Activated CD4-positive, alpha-beta T cell treated with anti-CD3 and anti-CD28 coated beads for 36 hours (primary cell): Measurements from ENCODE around the gene KCTD3. TPM values are rescaled to one million over a fixed set of nuclear protein-coding genes. Genes with fewer than 3 reads are reported as not detected.

Source experiments
- ATAC-seq: fragments of 200-7000 bp; cut with Tn5 transposase; one replicate; pipeline ENCODE4 v1.10.0; 2021; ENCODE audit warnings: mild to moderate bottlenecking, moderate library complexity
- CTCF ChIA-PET: fragments of 350-600 bp; sonication (Branson Sonifier 250); formaldehyde crosslinking; loops from one replicate; lab custom pipeline; 2021; ENCODE audit warnings: antibody characterized with exemption; lab: Charles Lee
- POLR2A ChIA-PET: fragments of 350-600 bp; sonication (Branson Sonifier 250); formaldehyde crosslinking; loops from one replicate; lab custom pipeline; 2021; ENCODE audit warnings: antibody characterized with exemption, inconsistent platforms; lab: Charles Lee
- DNase-seq: peaks from one replicate; pipeline ENCODE4 v3.0.0-alpha.2; 2020
- H3K27ac Mint-ChIP-seq: one replicate; pipeline ENCODE4 v1.8.0; 2021; ENCODE audit warnings: mixed read lengths
- H3K27me3 Mint-ChIP-seq: one replicate; pipeline ENCODE4 v1.8.0; 2021; ENCODE audit warnings: mixed read lengths
- H3K36me3 Mint-ChIP-seq: one replicate; pipeline ENCODE4 v1.8.0; 2021; ENCODE audit warnings: low read depth, mixed read lengths
- H3K4me1 Mint-ChIP-seq: one replicate; pipeline ENCODE4 v1.8.0; 2021; ENCODE audit warnings: mixed read lengths
- H3K4me3 Mint-ChIP-seq: one replicate; pipeline ENCODE4 v1.8.0; 2021; ENCODE audit warnings: mild to moderate bottlenecking, moderate library complexity, mixed read lengths
- H3K9me3 Mint-ChIP-seq: one replicate; pipeline ENCODE4 v1.8.0; 2021; ENCODE audit warnings: low read depth, mixed read lengths
- intact Hi-C, 2 experiments: fragments of 100-400 bp; cut with DNase I in 1 of 2; cut with micrococcal nuclease in 1 of 2; formaldehyde crosslinking; loops; one replicate each; pipeline versions ENCODE4 v1.14.2 to v1.15.1; 2022 to 2024; cut with DNase I, micrococcal nuclease
- total RNA-seq, 2 experiments: library from RNA; stranded (reverse); gene quantifications; one replicate each; pipeline ENCODE4 v1.2.3, GENCODE V29; 2021

Gene KCTD3
- total RNA-seq, 2 experiments from 2014 or later: 4.0 to 4.2 TPM

GRCh38 chr1:215530401-215530984, 36.6 kb upstream of the KCTD3 start:
- DNase-seq: no peak
- ChIA-PET POLR2A (no interaction called here), CTCF (interaction anchor here (1.2 kb wide), 1 partner anchor 891 kb away, joined by 3 read pairs; no protein-coding TSS in a partner anchor)
- Mint-ChIP-seq H3K9me3 (no peaks in the 10 kb centered on the region), H3K4me3 (no peak overlapping the region), H3K36me3 (no peaks in the 10 kb centered on the region), H3K27me3 (peaks cover 26% of the 10 kb centered on the region), H3K4me1 (no peaks in the 10 kb centered on the region), H3K27ac (no peak overlapping the region)
- intact Hi-C loops: no loop called here
- no peak for ATAC-seq

- Mint-ChIP-seq H3K27ac (no peak overlapping the region), H3K4me3 (no peak overlapping the region), H3K4me1 (no peaks in the 10 kb centered on the region), H3K27me3 (peaks cover 9% of the 10 kb centered on the region), H3K36me3 (no peaks in the 10 kb centered on the region), H3K9me3 (no peaks in the 10 kb centered on the region)
- DNase-seq (no peak), ATAC-seq (no peak)
- intact Hi-C loops: no loop called here
- ChIA-PET CTCF (interaction anchor here (1.0 to 1.4 kb wide), 2 partner anchors 10 to 13 kb away, joined by 3 to 5 read pairs; no protein-coding TSS in a partner anchor), POLR2A (no interaction called here)
Observed at GRCh38 chr1:215539803-215540570, 27.1 kb upstream of the KCTD3 start.

GRCh38 chr1:215542301-215542700, 24.8 kb upstream of the KCTD3 start:
- Mint-ChIP-seq H3K4me1 (no peaks in the 10 kb centered on the region), H3K36me3 (no peaks in the 10 kb centered on the region), H3K9me3 (no peaks in the 10 kb centered on the region), H3K27ac (no peak overlapping the region), H3K4me3 (no peak overlapping the region), H3K27me3 (peaks cover 9% of the 10 kb centered on the region)
- POLR2A ChIA-PET: no interaction called here
- ATAC-seq (no peak), DNase-seq (no peak)
- CTCF ChIA-PET: interaction anchor here (0.9 kb wide), 1 partner anchor 15 kb away, joined by 4 read pairs; no protein-coding TSS in a partner anchor
- intact Hi-C loops: no loop called here

GRCh38 chr1:215543191-215543606, 23.9 kb upstream of the KCTD3 start:
- Mint-ChIP-seq H3K9me3 (no peaks in the 10 kb centered on the region), H3K27ac (no peak overlapping the region), H3K4me3 (no peak overlapping the region), H3K27me3 (peaks cover 9% of the 10 kb centered on the region), H3K36me3 (no peaks in the 10 kb centered on the region), H3K4me1 (no peaks in the 10 kb centered on the region)
- CTCF ChIA-PET: interaction anchor here (1.0 kb wide), 1 partner anchor 19 kb away, joined by 3 read pairs; no protein-coding TSS in a partner anchor
- intact Hi-C loops: no loop called here
- ATAC-seq (no peak), DNase-seq (no peak)
- POLR2A ChIA-PET: no interaction called here

GRCh38 chr1:215543806-215544205, 23.3 kb upstream of the KCTD3 start:
- no peak overlapping the region for H3K4me3 Mint-ChIP-seq
- H3K36me3 Mint-ChIP-seq: no peaks in the 10 kb centered on the region
- intact Hi-C loops: no loop called here
- H3K9me3 Mint-ChIP-seq: no peaks in the 10 kb centered on the region
- ChIA-PET CTCF (interaction anchor here (1.0 kb wide), 1 partner anchor 20 kb away, joined by 3 read pairs; no protein-coding TSS in a partner anchor), POLR2A (no interaction called here)
- H3K27me3 Mint-ChIP-seq: peaks cover 9% of the 10 kb centered on the region
- DNase-seq (no peak), ATAC-seq (no peak)
- no peaks in the 10 kb centered on the region for H3K4me1 Mint-ChIP-seq
- H3K27ac Mint-ChIP-seq: no peak overlapping the region

- Mint-ChIP-seq H3K27me3 (peaks cover 9% of the 10 kb centered on the region), H3K4me3 (no peak overlapping the region), H3K4me1 (no peaks in the 10 kb centered on the region), H3K9me3 (no peaks in the 10 kb centered on the region), H3K36me3 (no peaks in the 10 kb centered on the region), H3K27ac (no peak overlapping the region)
- intact Hi-C loops: no loop called here
- ChIA-PET CTCF (no interaction called here), POLR2A (no interaction called here)
- no peak for ATAC-seq
- DNase-seq: no peak
Observed at GRCh38 chr1:215544566-215544965, 22.5 kb upstream of the KCTD3 start.

GRCh38 chr1:215545096-215545495, 22.0 kb upstream of the KCTD3 start:
- ATAC-seq (no peak), DNase-seq (no peak)

GRCh38 chr1:215547011-215547410, 20.1 kb upstream of the KCTD3 start:
- no peak for ATAC-seq
- ChIA-PET POLR2A (no interaction called here), CTCF (no interaction called here)
- intact Hi-C loops: no loop called here
- no peak overlapping the region for H3K27ac Mint-ChIP-seq
- H3K4me1 Mint-ChIP-seq: no peaks in the 10 kb centered on the region
- H3K4me3 Mint-ChIP-seq: no peak overlapping the region
- no peaks in the 10 kb centered on the region for H3K36me3 Mint-ChIP-seq
- H3K27me3 Mint-ChIP-seq: peaks cover 4% of the 10 kb centered on the region
- no peak for DNase-seq
- no peaks in the 10 kb centered on the region for H3K9me3 Mint-ChIP-seq

More at GRCh38 chr1:215545096-215545495, 22.0 kb upstream of the KCTD3 start:
- Mint-ChIP-seq H3K4me3 (no peak overlapping the region), H3K9me3 (no peaks in the 10 kb centered on the region), H3K27me3 (peaks cover 9% of the 10 kb centered on the region), H3K4me1 (no peaks in the 10 kb centered on the region), H3K36me3 (no peaks in the 10 kb centered on the region), H3K27ac (no peak overlapping the region)
- POLR2A ChIA-PET: no interaction called here
- CTCF ChIA-PET: no interaction called here
- intact Hi-C loops: no loop called here

- no peak for ATAC-seq
- no peaks in the 10 kb centered on the region for H3K36me3 Mint-ChIP-seq
- H3K27ac Mint-ChIP-seq: no peak overlapping the region
- no peak for DNase-seq
- H3K4me1 Mint-ChIP-seq: no peaks in the 10 kb centered on the region
- ChIA-PET POLR2A (no interaction called here), CTCF (no interaction called here)
- H3K9me3 Mint-ChIP-seq: peaks cover 12% of the 10 kb centered on the region
- H3K4me3 Mint-ChIP-seq: no peak overlapping the region
- intact Hi-C loops: no loop called here
- peaks cover 5% of the 10 kb centered on the region for H3K27me3 Mint-ChIP-seq
Observed at GRCh38 chr1:215551806-215552205, 15.3 kb upstream of the KCTD3 start.

- intact Hi-C loops: no loop called here
- POLR2A ChIA-PET: no interaction called here
- H3K27ac Mint-ChIP-seq: no peak overlapping the region
- no peak overlapping the region for H3K4me3 Mint-ChIP-seq
- no peaks in the 10 kb centered on the region for H3K4me1 Mint-ChIP-seq
- no peak for ATAC-seq
- H3K27me3 Mint-ChIP-seq: peaks cover 5% of the 10 kb centered on the region
- no peak for DNase-seq
- H3K36me3 Mint-ChIP-seq: no peaks in the 10 kb centered on the region
- peaks cover 12% of the 10 kb centered on the region for H3K9me3 Mint-ChIP-seq
- CTCF ChIA-PET: no interaction called here
Observed at GRCh38 chr1:215554865-215555264, 12.2 kb upstream of the KCTD3 start.

GRCh38 chr1:215555531-215555930, 11.6 kb upstream of the KCTD3 start:
- Mint-ChIP-seq H3K9me3 (peaks cover 12% of the 10 kb centered on the region), H3K4me1 (no peaks in the 10 kb centered on the region), H3K4me3 (no peak overlapping the region), H3K36me3 (no peaks in the 10 kb centered on the region), H3K27me3 (peaks cover 5% of the 10 kb centered on the region), H3K27ac (no peak overlapping the region)
- CTCF ChIA-PET: no interaction called here
- DNase-seq (no peak), ATAC-seq (no peak)
- intact Hi-C loops: no loop called here
- POLR2A ChIA-PET: no interaction called here

- DNase-seq (no peak), ATAC-seq (no peak)
- Mint-ChIP-seq H3K36me3 (no peaks in the 10 kb centered on the region), H3K4me3 (no peak overlapping the region), H3K4me1 (no peaks in the 10 kb centered on the region), H3K27me3 (peaks cover 5% of the 10 kb centered on the region), H3K9me3 (peaks cover 12% of the 10 kb centered on the region), H3K27ac (no peak overlapping the region)
- ChIA-PET CTCF (interaction anchor here (1.4 kb wide), 1 partner anchor 10 kb away, joined by 4 read pairs; the partner anchor contains the start of gene KCTD3), POLR2A (no interaction called here)
- intact Hi-C loops: no loop called here
Observed at GRCh38 chr1:215556996-215557395, 10.1 kb upstream of the KCTD3 start.
